ENCODE results near the gene SCN3A. TPM values are rescaled to one million over a fixed set of nuclear protein-coding genes. Genes with fewer than 3 reads are reported as not detected.

Gene SCN3A
- polyA plus RNA-seq, 2 of the 4 experiments (the other 2 are of a cell fraction): 0.05 to 0.12 TPM

GRCh38 chr2:165162466-165162865 is 41.4 kb downstream of the SCN3A start:
- no peak overlapping the region for H3K4me3 ChIP-seq
- H3K4me2 ChIP-seq: no peak overlapping the region
- TF ChIP-seq USF2 (IDR thresholded peaks at IDR 0.05) (no peak), EHF (CRISPR knock-in tag; IDR thresholded peaks at IDR 0.05) (no peak), BCL3 (IDR thresholded peaks at IDR 0.05) (no peak), TP53 (CRISPR knock-in tag; IDR thresholded peaks at IDR 0.05) (no peak), CHD2 (IDR thresholded peaks at IDR 0.05; ENCODE audit: low read length, partially characterized antibody) (no peak), ESRRA (IDR thresholded peaks at IDR 0.05; ENCODE audit: borderline replicate concordance, low read length) (no peak), BHLHE40 (IDR thresholded peaks at IDR 0.05; ENCODE audit: low read depth, low read length) (no peak), NFE2L2 (conservative IDR thresholded peaks at IDR 0.05; ENCODE audit: low read length) (no peak), CHD4 (IDR thresholded peaks at IDR 0.05; ENCODE audit: borderline replicate concordance) (no peak), FOSL2 (IDR thresholded peaks at IDR 0.05) (no peak), FOSL2 (CRISPR knock-in tag; IDR thresholded peaks at IDR 0.05) (no peak), HOXA7 (CRISPR knock-in tag; IDR thresholded peaks at IDR 0.05) (no peak), ZC3H11A (IDR thresholded peaks at IDR 0.05) (no peak), REST (IDR thresholded peaks at IDR 0.05) (no peak), CTCF (IDR thresholded peaks at IDR 0.05) (no peak), MAFK (IDR thresholded peaks at IDR 0.05; ENCODE audit: partially characterized antibody) (no peak), ELK1 (IDR thresholded peaks at IDR 0.05; ENCODE audit: low read depth, low read length) (no peak), HEYL (CRISPR knock-in tag; IDR thresholded peaks at IDR 0.05) (no peak), NPAS2 (CRISPR knock-in tag; IDR thresholded peaks at IDR 0.05; ENCODE audit: borderline replicate concordance) (no peak), EHMT2 (IDR thresholded peaks at IDR 0.05; ENCODE audit: low read depth) (no peak), MAX (IDR thresholded peaks at IDR 0.05) (no peak)
- CTCF ChIA-PET: no interaction called here
- ATAC-seq (no peak), FAIRE-seq (no peak), DNase-seq (ENCODE audit: low read depth in 1 of 2, low spot score in 1 of 2) (no peak)
- 22% methylated on average over 3 of the region's 3 CpGs for WGBS (ENCODE audit: missing lambda C conversion rate)
- POLR2A ChIA-PET: no interaction called here
- H3K4me1 ChIP-seq: no peaks in the 10 kb centered on the region
- no peak overlapping the region for H3K27ac ChIP-seq
- H3K9me3 ChIP-seq: no peaks in the 10 kb centered on the region

Data from A549 (cell line).